Measurements from ENCODE around the gene TRAF3IP3. TPM values are rescaled to one million over a fixed set of nuclear protein-coding genes. Genes with fewer than 3 reads are reported as not detected.

TRAF3IP3 gene
- total RNA-seq, 1 donor, result not detected

GRCh38 chr1:209759829-209760359 is 4.0 kb downstream of the TRAF3IP3 start:
- DNase-seq (ENCODE audit: low read depth), result no peak
- H3K4me3 ChIP-seq (ENCODE audit: low read depth, low read length), result no peak overlapping the region
- TF ChIP-seq CTCF (IDR thresholded peaks at IDR 0.05; ENCODE audit: insufficient read depth, low read length), result no peak

- H3K4me3 ChIP-seq (ENCODE audit: low read depth, low read length), result no peak overlapping the region
- no peak for TF ChIP-seq CTCF (IDR thresholded peaks at IDR 0.05; ENCODE audit: insufficient read depth, low read length)
- DNase-seq (ENCODE audit: low read depth), result peak; percentile 45
Measured at GRCh38 chr1:209761011-209761635, 5.3 kb downstream of the TRAF3IP3 start.

- DNase-seq (ENCODE audit: low read depth), result no peak
- H3K4me3 ChIP-seq (ENCODE audit: low read depth, low read length), result no peak overlapping the region
- no peak for TF ChIP-seq CTCF (IDR thresholded peaks at IDR 0.05; ENCODE audit: insufficient read depth, low read length)
Measured at GRCh38 chr1:209766051-209766450, 10.2 kb downstream of the TRAF3IP3 start.

DNA sequence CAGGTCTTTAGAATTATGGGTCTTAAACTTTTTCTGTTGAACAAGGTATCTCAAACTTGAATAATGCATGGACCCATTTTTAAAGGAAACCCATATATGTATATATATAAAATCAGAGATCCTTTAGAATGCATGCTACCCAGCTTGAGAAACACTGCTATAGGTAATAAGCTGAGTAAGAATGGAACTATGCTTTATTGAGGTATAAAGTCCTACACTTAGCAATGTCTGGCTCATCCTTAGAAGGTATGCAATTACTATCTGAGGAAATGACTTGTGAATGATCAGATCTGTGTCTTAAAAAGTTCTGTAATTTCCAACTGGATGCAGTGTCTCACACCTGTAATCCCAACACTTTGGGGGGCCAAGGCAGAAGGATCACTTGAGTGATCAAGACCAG is 11.2 kb downstream of the TRAF3IP3 start:
- no peak for TF ChIP-seq CTCF (IDR thresholded peaks at IDR 0.05; ENCODE audit: insufficient read depth, low read length)
- H3K4me3 ChIP-seq (ENCODE audit: low read depth, low read length), result no peak overlapping the region
- no peak for DNase-seq (ENCODE audit: low read depth)

- no peak for TF ChIP-seq CTCF (IDR thresholded peaks at IDR 0.05; ENCODE audit: insufficient read depth, low read length)
- H3K4me3 ChIP-seq (ENCODE audit: low read depth, low read length), result no peak overlapping the region
- DNase-seq (ENCODE audit: low read depth), result no peak
Measured at GRCh38 chr1:209767706-209768105, 11.9 kb downstream of the TRAF3IP3 start.

DNA sequence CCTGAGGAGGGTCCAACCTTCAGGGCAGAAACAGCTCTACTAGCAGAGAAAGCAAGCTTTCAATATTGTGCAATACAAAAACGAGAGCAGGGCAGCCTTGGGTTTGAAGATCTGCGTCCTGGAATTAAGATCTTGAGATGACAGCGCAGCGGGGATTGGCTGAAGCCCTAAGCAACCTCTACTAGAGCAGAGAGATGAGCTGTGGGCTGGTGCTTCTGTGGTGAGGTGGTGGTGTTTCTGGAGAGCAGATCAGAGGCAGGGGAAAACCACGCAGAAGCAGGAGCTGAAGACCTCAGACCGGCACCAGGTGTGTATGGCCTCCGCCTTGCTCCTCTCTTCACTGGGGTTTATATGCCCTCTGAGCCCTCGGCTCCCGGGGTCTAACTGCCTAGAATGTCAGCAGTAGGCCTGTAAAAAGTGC is 12.5 kb downstream of the TRAF3IP3 start:
- no peak for TF ChIP-seq CTCF (IDR thresholded peaks at IDR 0.05; ENCODE audit: insufficient read depth, low read length)
- no peak overlapping the region for H3K4me3 ChIP-seq (ENCODE audit: low read depth, low read length)
- DNase-seq (ENCODE audit: low read depth), result no peak
